Immature natural killer cell (primary cell): Measurements from ENCODE around the gene TCF3. TPM values are rescaled to one million over a fixed set of nuclear protein-coding genes. Genes with fewer than 3 reads are reported as not detected.

ENCODE experiments used
- DNase-seq, 3 donors: peaks; one replicate each; pipeline ENCODE4 v3.0.0; 2022; ENCODE audit warnings: mixed read lengths in 1 of 3
- H3K27ac Mint-ChIP-seq, 6 donors: one replicate each; pipeline ENCODE4 v1.8.0; 2020; ENCODE audit warnings: mixed read lengths in 6 of 6, mild to moderate bottlenecking in 5 of 6, inconsistent platforms in 4 of 6, moderate library complexity in 3 of 6
- H3K27me3 Mint-ChIP-seq, 3 donors: one replicate each; pipeline ENCODE4 v1.8.0; 2020 to 2021; ENCODE audit warnings: low read depth in 3 of 3, mild to moderate bottlenecking in 3 of 3, mixed read lengths in 3 of 3, moderate library complexity in 3 of 3, inconsistent platforms in 1 of 3
- H3K36me3 Mint-ChIP-seq, 3 donors: one replicate each; pipeline ENCODE4 v1.8.0; 2020; ENCODE audit warnings: mixed read lengths in 3 of 3, inconsistent platforms in 2 of 3, mild to moderate bottlenecking in 2 of 3
- H3K4me1 Mint-ChIP-seq, 2 donors: one replicate each; pipeline ENCODE4 v1.8.0; 2020; ENCODE audit warnings: inconsistent platforms in 2 of 2, mild to moderate bottlenecking in 2 of 2, mixed read lengths in 2 of 2, moderate library complexity in 1 of 2
- H3K4me3 Mint-ChIP-seq, 5 donors: one replicate each; pipeline ENCODE4 v1.8.0; 2020; ENCODE audit warnings: mild to moderate bottlenecking in 5 of 5, mixed read lengths in 5 of 5, inconsistent platforms in 3 of 5, moderate library complexity in 3 of 5
- H3K9me3 Mint-ChIP-seq, 6 donors: one replicate each; pipeline ENCODE4 v1.8.0; 2020; ENCODE audit warnings: mild to moderate bottlenecking in 6 of 6, mixed read lengths in 6 of 6, inconsistent platforms in 4 of 6, moderate library complexity in 3 of 6
- polyA plus RNA-seq, 3 donors: library from polyadenylated mRNA; unstranded; fragments of 300-500 nt; fragmentation: Illumina TruSeq; gene quantifications; one replicate each; pipeline ENCODE4 v1.2.3, GENCODE V29; 2021

TCF3 gene
- polyA plus RNA-seq, 3 donors from 2014 or later, result 1.9 to 6.3 (median 6.0) TPM

DNA sequence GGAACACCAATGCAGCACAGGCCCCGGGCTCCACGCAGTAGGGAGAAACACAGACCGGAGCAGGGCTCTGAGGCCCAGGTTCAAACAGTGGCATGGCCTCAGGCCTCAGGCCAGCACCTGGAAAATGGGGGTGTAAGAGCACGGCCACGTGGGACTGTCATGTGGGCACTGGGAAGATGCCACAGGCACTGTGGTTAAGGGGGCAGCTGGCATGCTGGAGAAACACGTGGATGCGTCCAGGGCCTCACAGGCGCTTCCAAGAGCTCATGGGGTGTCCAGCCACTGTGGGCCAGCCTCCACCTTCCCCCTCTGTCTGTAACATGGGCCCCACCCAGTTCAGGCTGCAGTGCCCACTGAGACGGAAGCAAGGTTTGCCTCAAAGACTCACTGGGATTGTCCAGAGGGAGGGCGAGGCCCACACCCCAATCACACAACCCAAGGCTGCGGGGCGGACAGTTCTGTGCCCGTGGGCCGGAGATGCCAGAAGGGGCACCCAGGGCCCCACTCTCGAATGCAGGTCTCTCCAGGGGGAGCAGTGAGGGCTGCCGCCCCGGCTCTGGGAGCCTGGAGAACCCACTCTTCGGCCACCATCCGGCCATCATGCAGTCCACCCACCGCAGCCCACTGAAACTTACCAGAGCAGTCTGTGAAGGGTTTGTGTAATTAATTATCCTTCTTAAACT, 53.5 kb downstream of the TCF3 start:
- Mint-ChIP-seq H3K27me3 (peaks cover 0 to 2% (median 2%) of the 10 kb centered on the region in 3 donors), H3K4me1 (peaks cover 14 to 15% of the 10 kb centered on the region in 2 donors), H3K4me3 (no peak overlapping the region), H3K9me3 (no peaks in the 10 kb centered on the region), H3K27ac (no peak overlapping the region), H3K36me3 (peaks cover 0 to 7% (median 5%) of the 10 kb centered on the region in 3 donors)
- no peak for DNase-seq

DNA sequence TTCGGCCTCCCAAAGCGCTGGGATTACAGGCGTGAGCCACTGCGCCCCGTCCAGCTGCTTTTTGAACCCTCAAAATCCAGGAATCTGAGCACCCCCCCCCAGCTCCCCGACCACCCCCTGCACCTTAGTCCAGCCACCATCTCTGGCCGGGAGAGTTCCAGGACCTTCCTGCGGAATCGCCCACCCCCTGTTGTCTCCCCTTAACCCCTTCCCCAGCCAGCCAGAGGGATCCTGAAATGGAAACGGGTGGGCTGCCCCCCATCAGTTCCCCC, 59.0 kb downstream of the TCF3 start:
- Mint-ChIP-seq H3K27me3 (peaks cover 6 to 12% (median 6%) of the 10 kb centered on the region in 3 donors), H3K9me3 (no peaks in the 10 kb centered on the region)

DNA sequence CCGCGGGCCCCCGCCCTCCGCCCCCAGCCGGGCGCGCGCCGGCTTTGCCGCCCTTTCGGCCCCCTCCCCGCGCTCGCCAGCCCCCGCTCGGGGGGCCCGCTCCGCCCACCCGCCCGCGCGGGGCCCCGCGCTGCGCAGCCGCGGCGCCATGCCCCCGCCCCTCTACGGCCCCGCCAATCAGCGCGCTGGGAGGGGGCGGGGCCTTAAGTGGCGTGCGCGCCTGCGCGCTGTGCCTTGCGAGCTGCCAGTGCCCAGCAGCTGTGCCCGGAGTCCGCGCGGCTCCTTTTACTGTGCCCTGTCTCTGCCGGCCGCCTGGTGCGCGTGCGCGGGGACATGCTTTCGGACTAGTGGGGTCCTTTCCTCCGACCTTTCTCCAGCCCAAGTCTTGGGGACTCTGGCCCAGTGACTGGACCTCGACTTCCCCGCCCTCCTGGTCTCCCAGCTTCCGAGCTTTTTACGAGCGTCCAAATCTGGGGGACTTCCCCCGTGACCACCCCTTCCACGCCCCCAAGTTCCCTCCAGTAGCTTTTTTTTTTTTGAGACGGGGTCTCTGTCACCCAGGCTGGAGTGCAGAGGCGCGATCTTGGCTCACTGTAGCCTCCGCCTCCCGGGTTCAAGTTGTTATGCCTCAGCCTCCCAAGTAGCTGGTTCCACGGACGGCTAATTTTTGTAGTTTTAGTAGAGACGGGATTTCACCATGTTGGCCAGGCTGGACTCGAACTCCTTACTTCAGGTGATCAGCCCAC, 59.5 kb downstream of the TCF3 start, which contains the start of gene MBD3:
TSS of gene MBD3 (minus strand) at position 111 of the 746 bp plus-strand sequence. CDS start 234 bp downstream, outside the sequence.
- H3K27me3 Mint-ChIP-seq, result peaks cover 6 to 12% (median 6%) of the 10 kb centered on the region in 3 donors
- H3K36me3 Mint-ChIP-seq, result peaks cover 0 to 7% (median 5%) of the 10 kb centered on the region in 3 donors
- H3K4me3 Mint-ChIP-seq, result peak within 1 kb of the TSS; percentile 91 to 93 (median 92)
- H3K4me1 Mint-ChIP-seq, result peaks cover 16 to 27% of the 10 kb centered on the region in 2 donors
- H3K27ac Mint-ChIP-seq, result peak within 1 kb of the TSS; percentile 78 to 94 (median 91)
- no peaks in the 10 kb centered on the region for H3K9me3 Mint-ChIP-seq
- peak; percentile 88 to 92 (median 90) for DNase-seq

More for the DNA sequence above, 59.0 kb downstream of the TCF3 start:
- Mint-ChIP-seq H3K36me3 (peaks cover 0 to 7% (median 5%) of the 10 kb centered on the region in 3 donors), H3K27ac (peak overlapping the region in 4 of 6 donors; percentile 35 to 94 (median 86)), H3K4me1 (peaks cover 16 to 25% of the 10 kb centered on the region in 2 donors), H3K4me3 (peak overlapping the region in 4 of 5 donors; percentile 39 to 93 (median 91))
- no peak for DNase-seq

DNA sequence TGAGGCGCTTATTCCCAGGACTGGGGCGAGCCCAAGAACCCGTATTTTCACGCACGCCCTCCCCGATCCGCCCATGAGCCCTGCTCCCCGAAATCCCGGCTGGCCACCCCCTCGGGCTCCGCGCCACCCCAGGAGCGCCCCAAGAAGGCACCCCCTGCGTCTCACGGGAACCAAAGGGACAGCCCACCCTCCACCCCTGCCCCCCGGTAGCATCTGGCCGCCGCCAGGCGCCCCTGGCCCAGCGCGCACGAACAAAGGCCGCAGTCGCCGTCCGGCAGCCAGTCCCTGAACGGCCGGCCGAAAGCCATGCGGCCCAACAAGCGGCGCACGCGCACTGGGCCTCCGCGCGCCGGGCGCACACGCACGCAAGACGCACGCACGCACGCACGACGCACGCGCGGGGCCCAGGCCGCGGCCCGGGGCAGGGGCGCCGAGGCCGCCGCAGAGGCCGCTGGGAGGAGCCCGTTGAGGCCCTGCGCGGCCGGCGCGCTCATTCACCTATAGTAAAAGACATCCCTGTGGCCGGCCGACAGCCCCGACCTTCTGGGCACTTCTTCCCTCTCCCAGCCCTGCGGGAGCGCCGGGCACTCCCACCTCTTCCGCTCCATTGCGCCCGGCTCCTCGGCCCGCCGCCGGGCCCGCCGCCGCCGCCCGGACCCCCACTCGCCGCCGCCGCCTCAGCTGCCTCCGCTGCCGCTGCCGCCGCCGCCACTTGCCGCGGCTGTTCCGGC, 60.2 kb downstream of the TCF3 start:
- Mint-ChIP-seq H3K4me3 (peak overlapping the region; percentile 79 to 86 (median 80)), H3K27me3 (peaks cover 6 to 12% (median 6%) of the 10 kb centered on the region in 3 donors), H3K9me3 (no peaks in the 10 kb centered on the region), H3K36me3 (peaks cover 0 to 2% (median under 1%) of the 10 kb centered on the region in 3 donors), H3K4me1 (peaks cover 16 to 29% of the 10 kb centered on the region in 2 donors), H3K27ac (peak overlapping the region; percentile 74 to 91 (median 84))
- DNase-seq, result peak; percentile 85 to 90 (median 90)

DNA sequence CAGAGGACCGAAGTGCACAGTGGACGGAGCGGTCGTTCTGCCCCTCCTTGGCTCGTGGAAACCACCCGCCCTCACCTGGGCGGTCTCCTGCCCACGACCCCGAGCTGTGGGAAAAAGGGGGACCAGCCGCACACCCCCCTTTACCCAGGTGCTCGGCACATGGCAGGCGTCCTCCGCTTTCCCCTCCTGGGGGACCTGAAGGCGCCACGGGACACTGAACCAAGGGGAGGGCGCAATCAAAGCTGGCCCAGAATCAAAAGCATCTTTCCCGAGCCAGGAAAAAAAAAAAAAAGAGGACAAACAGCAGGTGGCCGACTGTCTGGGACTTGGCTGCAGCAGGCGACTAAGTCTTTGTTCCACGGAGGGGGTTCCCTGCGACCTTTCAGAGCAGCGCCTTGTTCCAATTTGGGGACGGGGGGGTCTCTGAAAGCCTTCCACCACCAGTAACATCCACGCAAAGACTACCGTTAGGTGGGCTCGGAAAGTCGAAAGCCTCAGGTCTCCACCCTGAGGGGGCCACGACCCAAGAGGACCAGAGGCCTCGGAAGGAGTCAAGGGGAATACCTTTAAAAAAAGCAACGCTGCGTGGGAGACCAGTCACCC, 60.9 kb downstream of the TCF3 start:
- Mint-ChIP-seq H3K4me1 (peaks cover 16 to 29% of the 10 kb centered on the region in 2 donors), H3K27me3 (peaks cover 6 to 12% (median 6%) of the 10 kb centered on the region in 3 donors), H3K36me3 (no peaks in the 10 kb centered on the region), H3K27ac (peak overlapping the region; percentile 74 to 91 (median 84)), H3K4me3 (peak overlapping the region; percentile 79 to 86 (median 80)), H3K9me3 (no peaks in the 10 kb centered on the region)
- DNase-seq, result no peak

DNA sequence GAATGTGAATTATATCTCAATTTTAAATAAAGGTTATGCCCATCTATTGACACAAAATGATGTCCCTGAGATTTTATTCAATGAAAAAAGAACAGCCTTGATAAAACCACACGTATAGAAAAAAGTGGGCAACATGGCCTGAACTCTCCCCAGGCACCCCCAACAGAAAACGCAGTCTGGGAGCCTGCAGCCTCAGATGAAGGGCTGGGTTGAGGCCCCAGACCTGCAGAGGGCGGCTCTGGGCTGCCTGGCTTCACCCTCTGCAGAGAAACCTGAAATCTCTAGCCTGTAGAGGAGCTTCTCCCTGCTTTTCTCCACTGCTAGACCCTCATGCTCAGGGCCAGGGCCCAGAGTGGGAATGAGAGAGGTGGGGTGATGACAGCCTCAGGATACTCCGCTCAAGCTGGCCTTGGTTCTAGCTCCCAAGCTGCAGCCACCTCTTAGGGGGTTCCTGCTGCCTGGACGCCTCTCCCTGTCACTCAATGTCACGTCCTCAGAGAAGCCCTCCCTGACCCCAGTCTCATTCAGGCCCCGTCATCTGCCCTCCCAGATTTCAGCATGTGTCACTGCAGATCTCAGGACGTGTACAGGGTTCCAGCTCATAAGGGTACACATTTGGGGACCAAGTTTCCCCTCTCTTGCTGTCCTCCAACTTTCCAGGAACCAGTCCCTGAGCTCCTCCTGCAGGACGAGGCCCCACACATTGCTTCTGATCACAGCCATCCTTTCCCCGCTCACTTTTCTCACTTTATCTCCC, 61.6 kb downstream of the TCF3 start:
- peaks cover 6 to 12% (median 6%) of the 10 kb centered on the region in 3 donors for H3K27me3 Mint-ChIP-seq
- DNase-seq, result peak in 1 of 3 donors; percentile 9
- peak overlapping the region; percentile 50 to 91 (median 83) for H3K27ac Mint-ChIP-seq
- peaks cover 20 to 32% of the 10 kb centered on the region in 2 donors for H3K4me1 Mint-ChIP-seq
- no peaks in the 10 kb centered on the region for H3K9me3 Mint-ChIP-seq
- no peaks in the 10 kb centered on the region for H3K36me3 Mint-ChIP-seq
- peak overlapping the region; percentile 79 to 86 (median 80) for H3K4me3 Mint-ChIP-seq

DNA sequence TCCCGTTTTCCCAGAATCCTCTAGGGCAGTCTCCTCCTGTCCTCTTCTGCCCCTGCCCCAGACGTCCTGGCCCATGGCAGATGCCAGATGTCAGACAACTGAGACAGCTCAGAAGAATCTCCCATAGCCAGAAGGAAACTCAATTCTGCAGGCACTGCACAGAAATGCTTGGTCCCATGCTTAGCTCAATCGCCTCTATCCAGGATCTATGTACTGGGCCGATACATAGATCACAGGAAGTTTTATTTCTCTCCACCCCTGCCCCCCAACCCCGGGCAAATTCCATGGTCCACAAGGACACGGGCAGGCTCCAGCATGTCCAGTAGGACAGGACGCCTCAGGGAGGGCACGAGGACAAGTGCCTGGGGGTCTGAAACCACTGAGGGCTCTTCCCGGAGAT, 64.5 kb downstream of the TCF3 start:
- no peaks in the 10 kb centered on the region for H3K9me3 Mint-ChIP-seq
- DNase-seq, result no peak
- peaks cover 19 to 29% of the 10 kb centered on the region in 2 donors for H3K4me1 Mint-ChIP-seq
- no peak overlapping the region for H3K4me3 Mint-ChIP-seq
- peaks cover 0 to 4% (median 0%) of the 10 kb centered on the region in 3 donors for H3K36me3 Mint-ChIP-seq
- H3K27ac Mint-ChIP-seq, result peak overlapping the region in 1 of 6 donors; percentile 39
- H3K27me3 Mint-ChIP-seq, result peaks cover 3 to 9% (median 3%) of the 10 kb centered on the region in 3 donors

DNA sequence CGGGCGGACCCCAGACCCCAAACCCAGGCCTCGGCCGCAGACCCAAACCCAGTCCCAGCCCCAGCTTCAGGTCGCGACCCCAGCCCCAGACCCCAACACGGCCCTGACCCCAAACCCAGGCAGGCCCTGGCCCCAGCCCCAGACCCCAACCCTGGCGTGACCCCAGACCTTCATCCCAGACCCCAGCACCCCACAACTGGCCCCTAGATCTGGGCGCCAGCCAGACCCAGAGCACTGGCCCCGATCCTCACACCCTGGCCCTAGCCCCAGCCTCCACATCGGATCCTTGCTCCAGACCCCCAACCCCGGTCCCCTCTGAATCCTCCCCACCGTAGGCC, 67.2 kb downstream of the TCF3 start:
- no peak for DNase-seq
- Mint-ChIP-seq H3K27me3 (peaks cover 0 to 2% (median 0%) of the 10 kb centered on the region in 3 donors), H3K9me3 (no peaks in the 10 kb centered on the region), H3K4me3 (no peak overlapping the region), H3K27ac (no peak overlapping the region), H3K36me3 (peaks cover 0 to 4% (median 3%) of the 10 kb centered on the region in 3 donors), H3K4me1 (peaks cover 5 to 14% of the 10 kb centered on the region in 2 donors)

DNA sequence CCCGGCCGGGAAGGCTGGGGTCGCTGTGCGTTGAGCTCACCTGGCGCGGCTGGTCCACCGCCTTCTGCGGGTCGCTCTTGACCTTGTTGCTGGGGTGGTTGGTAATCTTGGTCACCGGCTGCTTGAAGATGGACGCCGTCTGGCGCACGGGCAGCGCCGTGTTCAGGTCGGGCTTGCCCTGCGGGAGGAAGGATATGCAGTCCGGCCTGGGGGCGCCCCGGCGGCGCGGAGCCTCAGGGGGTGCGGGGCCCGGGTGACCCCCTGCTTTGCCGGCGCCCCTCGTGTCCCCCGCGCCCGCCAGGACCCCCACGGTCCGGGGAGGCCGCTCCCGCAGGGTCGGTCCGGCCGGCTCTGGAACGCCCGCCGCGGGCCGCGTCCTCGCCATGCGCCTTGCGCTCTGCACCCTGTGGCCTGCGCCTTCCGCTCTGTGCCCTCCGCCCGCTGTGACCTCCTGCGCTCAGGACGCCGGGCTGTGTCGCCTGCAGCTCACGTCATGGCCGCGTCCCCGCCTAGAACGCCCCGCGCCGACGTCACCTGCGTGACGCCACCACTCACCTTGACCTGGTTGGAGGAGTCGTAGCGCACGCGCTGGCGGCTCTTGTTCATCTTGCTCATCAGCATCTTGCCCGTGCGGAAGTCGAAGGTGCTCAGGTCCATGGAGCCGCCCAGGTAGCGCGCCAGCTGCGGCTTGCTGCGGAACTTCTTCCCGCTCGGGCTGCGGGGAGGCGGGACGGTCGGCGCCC, 67.7 kb downstream of the TCF3 start:
- Mint-ChIP-seq H3K27me3 (peaks cover 0 to 2% (median 0%) of the 10 kb centered on the region in 3 donors), H3K4me1 (peaks cover 5 to 11% of the 10 kb centered on the region in 2 donors), H3K4me3 (no peak overlapping the region), H3K36me3 (peaks cover 0 to 8% (median 6%) of the 10 kb centered on the region in 3 donors), H3K9me3 (no peaks in the 10 kb centered on the region), H3K27ac (no peak overlapping the region)
- DNase-seq, result no peak

DNA sequence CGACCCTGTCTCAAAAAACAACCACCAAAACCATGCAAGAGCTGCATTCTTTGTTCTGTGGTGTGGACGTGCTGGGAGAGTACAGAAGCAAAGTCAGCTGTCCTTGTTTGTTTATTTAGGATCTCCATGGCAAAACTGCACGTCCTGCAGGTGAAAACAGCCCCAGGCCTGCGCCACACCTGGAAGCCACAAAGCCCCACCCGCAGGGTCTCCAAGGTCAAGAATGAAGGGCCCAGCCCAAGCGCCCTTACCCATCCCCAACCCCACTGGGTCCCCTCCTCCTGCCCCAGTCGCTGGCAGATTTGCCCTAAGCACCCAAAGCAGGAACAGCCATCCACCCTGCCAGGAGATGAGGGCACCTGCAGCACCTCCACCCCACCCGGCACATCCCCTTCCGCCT, 70.2 kb downstream of the TCF3 start:
- Mint-ChIP-seq H3K27me3 (no peaks in the 10 kb centered on the region), H3K4me1 (peaks cover 5 to 6% of the 10 kb centered on the region in 2 donors), H3K27ac (no peak overlapping the region), H3K36me3 (peaks cover 0 to 8% (median 6%) of the 10 kb centered on the region in 3 donors), H3K4me3 (no peak overlapping the region), H3K9me3 (no peaks in the 10 kb centered on the region)
- DNase-seq, result no peak

DNA sequence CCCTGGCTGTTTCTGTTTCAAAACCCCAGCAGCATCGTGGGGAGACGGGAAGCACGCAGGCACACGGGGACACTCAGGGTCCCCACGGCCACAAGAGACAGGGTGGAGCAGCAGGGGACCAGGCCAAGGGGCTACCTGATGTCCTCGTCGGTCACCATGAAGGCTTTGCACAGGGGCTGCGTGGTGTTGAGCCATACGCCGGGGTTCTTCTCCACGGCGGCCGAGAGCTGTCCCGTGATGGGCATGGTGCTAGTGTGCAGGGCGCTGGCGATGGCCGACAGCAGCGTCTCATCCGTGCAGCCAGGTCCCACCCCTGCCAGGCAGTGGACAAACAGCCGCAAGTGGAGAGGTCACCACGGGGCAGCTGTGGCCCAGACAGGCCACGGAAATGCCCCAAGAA, 71.5 kb downstream of the TCF3 start:
- H3K4me3 Mint-ChIP-seq, result no peak overlapping the region

DNA sequence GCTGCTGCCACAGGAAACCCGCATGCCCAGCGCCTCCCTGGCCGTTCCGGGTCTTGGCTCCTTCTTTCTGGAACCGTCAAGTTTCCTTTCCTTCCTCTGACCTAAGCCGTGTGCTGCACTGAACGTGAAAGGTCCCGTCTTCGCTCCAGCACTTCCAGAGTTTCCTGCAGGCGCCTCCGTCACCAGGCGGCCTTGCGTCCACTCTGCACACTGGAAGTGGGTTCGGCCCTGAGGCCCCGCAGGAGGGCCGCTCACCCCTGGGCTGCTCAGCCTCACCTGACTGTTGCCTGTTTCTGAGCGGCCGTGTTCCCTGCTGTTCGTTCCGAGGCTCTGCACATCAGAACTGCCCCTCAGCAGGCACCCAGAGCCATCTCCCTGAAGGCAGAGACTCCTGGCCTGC, 72.0 kb downstream of the TCF3 start:
- Mint-ChIP-seq H3K27me3 (peaks cover 0 to 2% (median 0%) of the 10 kb centered on the region in 3 donors), H3K4me3 (no peak overlapping the region), H3K4me1 (no peaks in the 10 kb centered on the region), H3K36me3 (peaks cover 0 to 8% (median 6%) of the 10 kb centered on the region in 3 donors), H3K27ac (no peak overlapping the region), H3K9me3 (no peaks in the 10 kb centered on the region)
- no peak for DNase-seq

More for the DNA sequence above, 71.5 kb downstream of the TCF3 start:
- peaks cover 3% of the 10 kb centered on the region in 2 donors for H3K4me1 Mint-ChIP-seq
- no peak for DNase-seq
- H3K27ac Mint-ChIP-seq, result no peak overlapping the region
- no peaks in the 10 kb centered on the region for H3K9me3 Mint-ChIP-seq
- H3K36me3 Mint-ChIP-seq, result peaks cover 0 to 8% (median 6%) of the 10 kb centered on the region in 3 donors
- peaks cover 0 to under 1% (median 0%) of the 10 kb centered on the region in 3 donors for H3K27me3 Mint-ChIP-seq
